ENCODE results near the gene CWC25. TPM values are rescaled to one million over a fixed set of nuclear protein-coding genes. Genes with fewer than 3 reads are reported as not detected.

CWC25 gene
- total and polyA plus RNA-seq, 9 of the 15 experiments (the other 6 are each of a cell fraction or from before 2014, with no cell fraction given) = 16.5 to 27.4 (median 23.0) TPM

DNA sequence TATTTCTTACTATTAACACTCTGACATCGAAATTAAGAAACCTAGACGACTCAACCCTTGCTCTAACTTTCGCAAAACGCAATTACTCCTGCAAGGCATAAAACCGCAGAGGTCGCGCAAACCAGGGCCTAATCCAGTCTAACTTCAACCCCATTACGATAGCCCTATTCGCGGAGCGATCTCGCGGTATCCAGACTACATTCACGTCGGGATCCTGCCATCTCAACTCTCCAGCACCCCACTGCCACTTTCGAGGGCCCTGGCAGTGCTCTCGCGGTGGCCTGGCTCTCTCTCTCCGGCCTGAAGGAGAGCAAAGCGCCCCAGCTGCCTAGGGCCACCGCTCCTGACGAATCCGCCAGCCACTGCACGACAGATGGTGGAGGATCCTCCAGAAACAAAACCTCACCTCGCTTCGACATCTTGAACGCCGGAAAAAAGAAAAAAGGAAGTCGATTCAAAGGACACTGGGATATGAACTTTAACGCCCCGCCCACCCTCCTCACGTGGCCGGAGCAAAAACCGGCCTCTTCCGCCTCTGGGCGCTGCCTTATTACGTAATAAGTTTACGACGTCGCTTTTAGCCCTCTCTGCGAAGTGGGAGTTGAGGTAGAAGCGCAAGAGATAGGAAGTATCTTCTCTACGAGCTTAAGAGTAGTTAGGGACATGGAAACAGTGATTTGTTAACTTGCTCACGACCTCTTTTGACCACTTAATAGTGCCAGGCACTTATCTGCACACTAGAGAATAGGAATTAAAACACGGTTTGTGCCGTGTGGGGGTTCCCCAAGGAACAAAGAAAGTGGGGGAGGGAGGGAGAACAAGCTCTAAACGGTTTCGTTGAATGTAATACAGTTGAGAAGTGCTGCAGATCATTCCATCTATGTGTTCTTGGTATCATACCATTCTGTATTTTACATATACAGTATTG lies 28.4 kb upstream of the CWC25 start, which contains the start of gene RPL23 (continued):
- TF ChIP-seq, protein P1, sequence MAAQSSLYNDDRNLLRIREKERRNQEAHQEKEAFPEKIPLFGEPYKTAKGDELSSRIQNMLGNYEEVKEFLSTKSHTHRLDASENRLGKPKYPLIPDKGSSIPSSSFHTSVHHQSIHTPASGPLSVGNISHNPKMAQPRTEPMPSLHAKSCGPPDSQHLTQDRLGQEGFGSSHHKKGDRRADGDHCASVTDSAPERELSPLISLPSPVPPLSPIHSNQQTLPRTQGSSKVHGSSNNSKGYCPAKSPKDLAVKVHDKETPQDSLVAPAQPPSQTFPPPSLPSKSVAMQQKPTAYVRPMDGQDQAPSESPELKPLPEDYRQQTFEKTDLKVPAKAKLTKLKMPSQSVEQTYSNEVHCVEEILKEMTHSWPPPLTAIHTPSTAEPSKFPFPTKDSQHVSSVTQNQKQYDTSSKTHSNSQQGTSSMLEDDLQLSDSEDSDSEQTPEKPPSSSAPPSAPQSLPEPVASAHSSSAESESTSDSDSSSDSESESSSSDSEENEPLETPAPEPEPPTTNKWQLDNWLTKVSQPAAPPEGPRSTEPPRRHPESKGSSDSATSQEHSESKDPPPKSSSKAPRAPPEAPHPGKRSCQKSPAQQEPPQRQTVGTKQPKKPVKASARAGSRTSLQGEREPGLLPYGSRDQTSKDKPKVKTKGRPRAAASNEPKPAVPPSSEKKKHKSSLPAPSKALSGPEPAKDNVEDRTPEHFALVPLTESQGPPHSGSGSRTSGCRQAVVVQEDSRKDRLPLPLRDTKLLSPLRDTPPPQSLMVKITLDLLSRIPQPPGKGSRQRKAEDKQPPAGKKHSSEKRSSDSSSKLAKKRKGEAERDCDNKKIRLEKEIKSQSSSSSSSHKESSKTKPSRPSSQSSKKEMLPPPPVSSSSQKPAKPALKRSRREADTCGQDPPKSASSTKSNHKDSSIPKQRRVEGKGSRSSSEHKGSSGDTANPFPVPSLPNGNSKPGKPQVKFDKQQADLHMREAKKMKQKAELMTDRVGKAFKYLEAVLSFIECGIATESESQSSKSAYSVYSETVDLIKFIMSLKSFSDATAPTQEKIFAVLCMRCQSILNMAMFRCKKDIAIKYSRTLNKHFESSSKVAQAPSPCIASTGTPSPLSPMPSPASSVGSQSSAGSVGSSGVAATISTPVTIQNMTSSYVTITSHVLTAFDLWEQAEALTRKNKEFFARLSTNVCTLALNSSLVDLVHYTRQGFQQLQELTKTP (IDR thresholded peaks at IDR 0.05; ENCODE audit: low read depth in 1 of 2, partially characterized antibody in 2 of 2) = peak in 1 of 2 experiments; percentile 15
- TF ChIP-seq, protein P2, sequence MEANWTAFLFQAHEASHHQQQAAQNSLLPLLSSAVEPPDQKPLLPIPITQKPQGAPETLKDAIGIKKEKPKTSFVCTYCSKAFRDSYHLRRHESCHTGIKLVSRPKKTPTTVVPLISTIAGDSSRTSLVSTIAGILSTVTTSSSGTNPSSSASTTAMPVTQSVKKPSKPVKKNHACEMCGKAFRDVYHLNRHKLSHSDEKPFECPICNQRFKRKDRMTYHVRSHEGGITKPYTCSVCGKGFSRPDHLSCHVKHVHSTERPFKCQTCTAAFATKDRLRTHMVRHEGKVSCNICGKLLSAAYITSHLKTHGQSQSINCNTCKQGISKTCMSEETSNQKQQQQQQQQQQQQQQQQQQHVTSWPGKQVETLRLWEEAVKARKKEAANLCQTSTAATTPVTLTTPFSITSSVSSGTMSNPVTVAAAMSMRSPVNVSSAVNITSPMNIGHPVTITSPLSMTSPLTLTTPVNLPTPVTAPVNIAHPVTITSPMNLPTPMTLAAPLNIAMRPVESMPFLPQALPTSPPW (CRISPR knock-in tag; IDR thresholded peaks at IDR 0.05) = peak; percentile 56
- TF ChIP-seq TRIM28 (IDR thresholded peaks at IDR 0.05) (peak; percentile 67; the same call in 1 of the 2 replicates), ZNF551 (CRISPR knock-in tag; IDR thresholded peaks at IDR 0.05) (no peak), POLR2AphosphoS5 (IDR thresholded peaks at IDR 0.05; ENCODE audit: control insufficient read depth, insufficient read depth, low read depth, low read length) (peak; percentile 99), KLF1 (tag; IDR thresholded peaks at IDR 0.05) (no peak), PTTG1 (tag; IDR thresholded peaks at IDR 0.05; ENCODE audit: low read depth) (no peak), ZFPM2 (CRISPR knock-in tag; IDR thresholded peaks at IDR 0.05) (no peak), HMG20B (CRISPR knock-in tag; IDR thresholded peaks at IDR 0.05) (peak; percentile 24; the same call in 1 of the 2 replicates), ZNF384 (IDR thresholded peaks at IDR 0.05; ENCODE audit: low read depth, low read length) (peak; percentile 15; the same call in 1 of the 2 replicates), HNRNPK (IDR thresholded peaks at IDR 0.05; ENCODE audit: low read depth, low read length, poor library complexity, severe bottlenecking) (no peak), ZNF146 (CRISPR knock-in tag; IDR thresholded peaks at IDR 0.05; ENCODE audit: unreplicated experiment) (no peak), GABPB1 (CRISPR knock-in tag; IDR thresholded peaks at IDR 0.05) (peak; percentile 66), XRCC3 (IDR thresholded peaks at IDR 0.05) (no peak), SIN3A (IDR thresholded peaks at IDR 0.05; ENCODE audit: borderline replicate concordance in 2 of 2, control insufficient read depth in 1 of 2, low read depth in 2 of 2, low read length in 2 of 2) (peak; percentile 76 to 86; a peak in 3 of 4 replicates), NONO (IDR thresholded peaks at IDR 0.05; ENCODE audit: low read depth in 2 of 2, low read length in 1 of 2) (0 out of 4 replicates have a peak, but pooled peaks of 1 of the 2 experiments have one; percentile 58)
- TF ChIP-seq, protein P3, sequence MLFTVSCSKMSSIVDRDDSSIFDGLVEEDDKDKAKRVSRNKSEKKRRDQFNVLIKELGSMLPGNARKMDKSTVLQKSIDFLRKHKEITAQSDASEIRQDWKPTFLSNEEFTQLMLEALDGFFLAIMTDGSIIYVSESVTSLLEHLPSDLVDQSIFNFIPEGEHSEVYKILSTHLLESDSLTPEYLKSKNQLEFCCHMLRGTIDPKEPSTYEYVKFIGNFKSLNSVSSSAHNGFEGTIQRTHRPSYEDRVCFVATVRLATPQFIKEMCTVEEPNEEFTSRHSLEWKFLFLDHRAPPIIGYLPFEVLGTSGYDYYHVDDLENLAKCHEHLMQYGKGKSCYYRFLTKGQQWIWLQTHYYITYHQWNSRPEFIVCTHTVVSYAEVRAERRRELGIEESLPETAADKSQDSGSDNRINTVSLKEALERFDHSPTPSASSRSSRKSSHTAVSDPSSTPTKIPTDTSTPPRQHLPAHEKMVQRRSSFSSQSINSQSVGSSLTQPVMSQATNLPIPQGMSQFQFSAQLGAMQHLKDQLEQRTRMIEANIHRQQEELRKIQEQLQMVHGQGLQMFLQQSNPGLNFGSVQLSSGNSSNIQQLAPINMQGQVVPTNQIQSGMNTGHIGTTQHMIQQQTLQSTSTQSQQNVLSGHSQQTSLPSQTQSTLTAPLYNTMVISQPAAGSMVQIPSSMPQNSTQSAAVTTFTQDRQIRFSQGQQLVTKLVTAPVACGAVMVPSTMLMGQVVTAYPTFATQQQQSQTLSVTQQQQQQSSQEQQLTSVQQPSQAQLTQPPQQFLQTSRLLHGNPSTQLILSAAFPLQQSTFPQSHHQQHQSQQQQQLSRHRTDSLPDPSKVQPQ (CRISPR knock-in tag; IDR thresholded peaks at IDR 0.05; ENCODE audit: borderline replicate concordance) = no peak

Data from K562 (cell line).